GM19463 (cell line): Measurements from ENCODE around the gene EVL.

ENCODE experiments used
- ATAC-seq: cut with Tn5 transposase; IDR thresholded peaks from one replicate; pipeline ENCODE4 v1.9.1; 2021; ENCODE audit warnings: mild to moderate bottlenecking, moderate library complexity; ENCODE audit not compliant: unreplicated experiment

The EVL gene

DNA sequence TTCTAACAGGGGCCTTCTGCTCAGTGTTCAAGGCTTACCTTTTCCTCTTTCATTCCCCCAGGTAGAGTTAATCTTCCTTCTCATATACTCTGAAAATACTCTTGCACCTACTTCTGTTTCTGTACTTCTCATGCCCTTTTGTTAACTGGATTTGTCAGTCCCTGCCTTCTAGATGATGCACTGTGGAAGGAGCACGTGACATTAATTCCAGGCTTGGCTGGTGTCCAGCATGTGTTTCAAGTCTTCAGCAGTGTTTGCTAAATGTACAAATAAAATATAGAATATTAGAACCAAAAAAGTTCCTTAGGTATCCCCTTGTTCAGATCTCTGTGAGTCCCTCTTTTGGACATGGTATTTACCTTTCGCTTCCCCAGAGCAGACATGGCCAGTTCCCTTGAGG is 27.9 kb upstream of the EVL start:
- ATAC-seq, result no peak

- no peak for ATAC-seq
Measured at GRCh38 chr14:100038065-100038464, 27.2 kb upstream of the EVL start.

- no peak for ATAC-seq
Measured at GRCh38 chr14:100039903-100040302, 25.3 kb upstream of the EVL start.

DNA sequence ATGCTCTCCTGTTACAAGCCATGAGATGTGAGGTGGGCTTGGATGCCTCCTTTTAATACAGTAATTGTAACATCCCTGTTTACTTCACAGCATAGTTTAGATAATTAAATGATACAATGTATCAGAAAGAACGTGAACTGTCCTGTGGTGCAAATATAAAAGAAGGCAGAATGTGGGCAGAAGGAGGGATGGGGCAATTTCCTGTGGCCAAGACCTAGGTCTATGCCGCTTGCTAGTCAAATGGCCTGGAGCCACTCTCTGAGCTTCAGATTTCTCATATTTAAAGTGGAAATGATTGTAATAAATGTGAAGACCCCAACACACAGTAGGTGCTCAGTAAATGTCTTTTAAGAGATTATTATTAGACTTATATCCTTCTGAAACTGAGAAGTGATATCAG is 24.0 kb upstream of the EVL start:
- no peak for ATAC-seq

DNA sequence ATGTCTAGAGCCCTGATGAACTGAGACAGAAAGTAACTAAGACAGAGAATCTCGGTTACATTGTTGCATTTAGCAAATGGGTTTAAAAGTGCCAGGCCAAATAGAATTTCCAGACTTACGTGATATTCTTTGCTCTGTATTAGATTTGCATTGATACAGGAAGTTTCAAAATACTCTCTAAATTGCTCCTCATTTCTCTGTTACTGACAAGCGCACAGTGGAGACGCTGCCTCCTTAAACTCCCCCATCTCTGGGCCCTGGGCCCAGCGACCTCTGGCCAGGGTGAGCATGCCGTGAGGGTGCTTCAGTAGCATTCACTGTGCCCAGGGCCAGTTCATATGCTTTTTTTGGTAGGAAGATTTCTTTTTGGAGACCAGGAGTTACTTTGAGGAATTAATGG is 22.9 kb upstream of the EVL start:
- no peak for ATAC-seq

- no peak for ATAC-seq
Measured at GRCh38 chr14:100045642-100046344, 19.4 kb upstream of the EVL start.

GRCh38 chr14:100047600-100047999 is 17.6 kb upstream of the EVL start:
- no peak for ATAC-seq

DNA sequence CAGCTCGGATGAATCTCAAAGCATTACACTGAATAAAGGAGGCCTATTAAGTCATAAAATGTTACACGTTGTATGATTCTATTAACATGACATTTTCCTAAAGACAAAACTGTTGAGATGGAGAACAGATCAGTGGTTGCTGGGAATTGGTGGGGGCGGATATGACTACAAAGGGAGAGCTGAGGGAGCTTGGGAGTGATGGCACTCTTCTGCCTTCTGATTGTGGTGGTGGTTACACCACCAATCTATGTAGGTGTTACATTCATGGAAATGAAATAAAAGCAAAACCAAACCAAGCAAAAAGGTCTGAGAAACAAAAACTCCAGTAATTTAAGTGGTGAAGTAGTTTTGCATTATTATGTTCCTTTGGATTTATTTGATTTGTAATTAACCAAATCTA is 16.4 kb upstream of the EVL start:
- ATAC-seq, result no peak

DNA sequence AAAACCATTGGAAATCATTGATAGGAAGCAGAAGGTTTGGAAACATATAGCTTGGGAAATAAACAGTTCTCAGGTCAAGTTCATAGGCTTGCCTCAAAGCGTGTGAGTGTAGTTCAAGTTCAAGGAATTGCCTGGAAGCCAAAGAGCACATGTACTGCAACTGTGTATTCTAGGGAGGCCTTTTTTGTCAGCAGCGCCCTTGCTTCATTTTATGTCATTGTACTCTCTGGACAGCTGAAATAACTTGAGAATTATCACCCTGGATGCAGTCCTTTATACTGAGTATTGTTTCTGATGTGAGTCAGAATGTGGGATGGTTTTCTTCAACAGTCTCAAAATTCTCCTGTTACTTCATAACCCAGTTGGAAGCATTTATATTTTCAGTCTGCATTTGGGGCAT is 16.0 kb upstream of the EVL start:
- no peak for ATAC-seq

GRCh38 chr14:100051103-100051502 is 14.1 kb upstream of the EVL start:
- no peak for ATAC-seq

GRCh38 chr14:100051543-100051942 is 13.7 kb upstream of the EVL start:
- ATAC-seq, result no peak

DNA sequence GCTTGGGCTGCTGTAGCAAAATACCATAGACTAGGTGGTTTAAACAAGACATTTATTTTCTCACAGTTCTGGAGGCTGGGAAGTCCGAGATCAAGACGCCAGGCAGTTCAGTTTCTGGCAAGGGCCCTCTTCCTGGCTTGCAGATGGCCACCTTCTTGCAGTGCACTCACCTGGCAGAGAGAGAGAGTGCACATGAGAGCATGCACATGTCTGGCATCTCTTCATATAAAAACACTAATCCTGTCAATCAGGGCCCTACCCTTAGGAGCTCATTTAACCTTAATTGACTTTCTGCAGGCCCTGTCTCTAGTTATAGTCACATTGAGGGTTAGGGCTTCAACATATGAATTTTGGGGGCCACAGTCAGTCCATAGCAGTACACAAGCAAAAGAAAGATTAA is 12.4 kb upstream of the EVL start:
- ATAC-seq, result no peak

DNA sequence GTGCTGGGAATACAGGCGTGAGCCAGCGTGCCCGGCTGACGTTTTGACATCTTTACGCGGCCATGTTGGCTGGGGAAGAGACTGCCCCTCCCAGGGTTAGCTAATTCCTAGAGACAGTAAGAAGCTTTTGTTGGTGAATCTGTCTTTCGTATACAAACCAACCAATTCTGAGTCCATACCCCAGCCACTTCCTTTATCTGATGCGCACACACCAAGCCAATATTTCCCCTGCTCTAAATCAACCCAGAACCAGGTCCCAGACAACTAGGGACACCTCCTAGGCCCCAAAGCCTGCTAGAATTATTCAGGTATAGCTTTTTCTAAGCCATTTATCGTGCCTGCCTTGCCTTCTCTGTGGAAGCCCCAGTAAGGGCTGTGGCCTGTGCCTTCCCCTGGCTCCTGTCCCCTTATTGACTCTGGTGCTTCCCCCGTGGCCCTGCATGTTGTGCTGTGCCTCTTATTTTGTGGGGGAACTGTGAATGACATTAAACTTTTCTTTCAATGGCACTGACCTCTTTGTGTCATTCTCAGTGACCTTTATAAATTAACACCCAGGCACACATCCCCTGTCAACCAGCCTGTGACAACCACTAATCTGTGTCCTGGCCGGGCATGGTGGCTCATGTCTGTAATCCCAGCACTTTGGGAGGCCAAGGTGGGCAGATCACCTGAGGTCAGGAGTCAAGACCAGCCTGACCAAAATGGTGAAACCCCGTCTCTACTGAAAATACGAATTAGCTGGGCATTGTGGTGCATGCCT is 10.7 kb upstream of the EVL start:
- ATAC-seq, result no peak

- no peak for ATAC-seq
Measured at GRCh38 chr14:100056431-100056830, 8.8 kb upstream of the EVL start.

GRCh38 chr14:100056964-100057795 is 8.0 kb upstream of the EVL start:
- ATAC-seq, result peak; percentile 42

GRCh38 chr14:100058777-100059437 is 6.3 kb upstream of the EVL start:
- ATAC-seq, result peak; percentile 63

DNA sequence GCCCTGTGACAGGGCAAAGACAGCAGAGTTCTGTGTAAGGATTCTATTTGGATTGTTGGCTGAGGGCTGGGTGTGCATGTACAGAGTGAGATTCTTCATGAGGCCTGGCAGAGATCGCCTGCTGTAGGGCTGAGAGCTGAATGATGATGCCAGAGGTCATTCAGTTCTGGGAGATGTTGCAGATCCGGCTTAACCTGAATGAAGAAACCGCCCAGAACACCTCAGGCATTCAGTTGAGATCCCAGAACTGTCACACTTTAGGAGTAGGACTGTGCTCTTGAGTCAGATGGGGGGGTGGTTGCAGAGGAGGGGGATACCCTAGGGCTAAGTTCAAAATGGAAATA is 5.8 kb upstream of the EVL start:
- no peak for ATAC-seq

DNA sequence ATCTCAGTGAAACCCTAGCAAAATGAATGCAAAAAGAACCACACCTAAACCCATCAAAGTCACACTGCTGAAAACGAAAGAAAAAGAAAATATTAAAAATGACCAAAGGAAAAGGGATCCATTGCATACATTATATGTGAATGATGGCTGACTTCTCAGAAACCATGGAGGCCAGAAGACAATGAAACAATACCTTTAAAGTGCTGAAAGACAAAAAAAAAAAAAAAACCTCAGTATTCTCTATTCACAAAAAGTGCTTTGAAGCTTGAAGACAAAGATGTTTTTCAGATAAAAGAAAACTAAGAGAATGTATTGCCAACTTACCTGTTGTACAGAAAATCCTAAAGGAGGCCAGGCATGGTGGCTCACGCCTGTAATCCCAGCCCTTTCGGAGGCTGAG is 4.5 kb upstream of the EVL start:
- ATAC-seq, result no peak

DNA sequence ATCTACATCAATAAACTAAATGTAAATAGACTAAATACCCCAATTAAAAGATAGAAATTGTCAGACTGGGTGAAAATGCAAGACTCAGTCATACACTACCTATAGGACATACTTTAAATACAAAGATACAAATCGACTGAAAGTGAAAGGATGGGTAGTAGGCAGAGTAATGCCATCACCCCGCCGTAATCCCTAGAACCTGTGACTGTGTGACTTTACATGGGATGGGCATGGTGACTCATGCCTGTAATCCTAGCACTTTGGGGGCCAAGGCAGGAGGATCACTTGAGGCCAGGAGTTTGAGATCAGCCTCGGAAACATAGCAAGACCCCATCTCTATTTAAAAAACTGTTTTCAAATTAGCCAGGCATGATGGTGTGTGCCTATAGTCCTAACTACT is 2.6 kb upstream of the EVL start:
- no peak for ATAC-seq

GRCh38 chr14:100063314-100063941 is 1.8 kb upstream of the EVL start:
- no peak for ATAC-seq
